Activated naive CD4-positive, alpha-beta T cell treated with anti-CD3 and anti-CD28 coated beads, Interleukin-2, amount 50 U/mL, for 72 hours (primary cell): ENCODE data around the gene GPR45. TPM values are rescaled to one million over a fixed set of nuclear protein-coding genes. Genes with fewer than 3 reads are reported as not detected.

Experiments used
- ATAC-seq, 2 donors: fragments of 150-1000 bp; cut with Tn5 transposase; 2 replicates each; pipeline ENCODE4 v1.10.0; 2021; ENCODE audit warnings: mild to moderate bottlenecking in 2 of 2, moderate library complexity in 2 of 2
- DNase-seq, 2 donors: peaks; one replicate each; pipeline ENCODE4 v3.0.0; 2021 to 2022; ENCODE audit warnings: low spot score in 2 of 2
- H3K27ac Mint-ChIP-seq, 2 donors: one replicate each; pipeline ENCODE4 v1.8.0; 2022; ENCODE audit warnings: mild to moderate bottlenecking in 2 of 2, mixed read lengths in 2 of 2
- H3K36me3 Mint-ChIP-seq, 2 donors: one replicate each; pipeline ENCODE4 v1.8.0; 2022; ENCODE audit warnings: mixed read lengths in 2 of 2
- H3K9me3 Mint-ChIP-seq, 2 donors: one replicate each; pipeline ENCODE4 v1.8.0; 2022; ENCODE audit warnings: mixed read lengths in 2 of 2
- total RNA-seq, 2 donors: library from RNA; stranded (reverse); gene quantifications; one replicate each; pipeline ENCODE4 v1.2.3, GENCODE V29; 2022

The GPR45 gene
- total RNA-seq, 2 donors from 2014 or later, result not detected

DNA sequence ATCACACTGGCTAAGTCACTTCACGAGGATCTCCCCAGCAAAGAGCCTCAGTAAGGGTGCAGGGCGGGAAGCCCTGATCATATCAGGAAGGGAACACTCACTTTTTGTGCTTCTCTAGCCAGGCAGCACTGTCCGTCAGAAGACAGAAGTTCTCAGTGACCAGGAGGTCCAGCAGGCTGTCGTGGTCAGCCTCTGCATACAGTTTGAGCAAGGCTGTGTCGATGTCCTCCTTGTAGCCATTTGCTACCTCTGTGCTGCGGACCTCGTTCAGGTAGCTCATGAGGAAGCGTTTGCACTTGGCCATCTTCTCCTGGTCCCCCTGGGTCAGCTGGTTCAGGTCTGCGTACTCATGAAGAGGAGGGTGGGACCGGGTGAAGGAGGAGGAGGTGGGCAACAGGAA is 38.7 kb downstream of the GPR45 start:
- ATAC-seq (no peak), DNase-seq (no peak)
- Mint-ChIP-seq H3K36me3 (peaks cover 8 to 9% of the 10 kb centered on the region in 2 donors), H3K27ac (peak overlapping the region in 1 of 2 donors; percentile 66), H3K9me3 (no peaks in the 10 kb centered on the region)

DNA sequence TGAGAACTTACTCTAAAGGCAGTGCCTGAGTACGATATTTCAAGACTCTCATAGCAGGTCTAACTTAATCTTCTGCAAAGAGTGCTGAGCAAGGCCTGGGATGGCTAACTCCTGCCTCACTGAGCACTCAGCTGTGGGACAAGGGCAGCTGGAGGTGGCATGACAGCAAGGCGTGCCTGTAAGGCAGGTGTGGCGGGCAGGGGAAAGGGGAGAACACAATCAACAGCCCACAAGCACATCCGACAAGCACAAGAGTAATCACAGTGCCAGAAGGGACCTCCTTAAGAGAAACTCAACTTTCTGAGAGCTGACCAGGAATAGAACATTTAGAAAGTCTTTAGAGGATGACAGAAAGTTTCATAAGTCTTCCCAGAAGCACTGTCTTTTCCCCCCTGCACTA is 42.0 kb downstream of the GPR45 start:
- Mint-ChIP-seq H3K9me3 (no peaks in the 10 kb centered on the region), H3K27ac (peak overlapping the region in 1 of 2 donors; percentile 69), H3K36me3 (peaks cover 14 to 20% of the 10 kb centered on the region in 2 donors)
- DNase-seq (no peak), ATAC-seq (no peak)

DNA sequence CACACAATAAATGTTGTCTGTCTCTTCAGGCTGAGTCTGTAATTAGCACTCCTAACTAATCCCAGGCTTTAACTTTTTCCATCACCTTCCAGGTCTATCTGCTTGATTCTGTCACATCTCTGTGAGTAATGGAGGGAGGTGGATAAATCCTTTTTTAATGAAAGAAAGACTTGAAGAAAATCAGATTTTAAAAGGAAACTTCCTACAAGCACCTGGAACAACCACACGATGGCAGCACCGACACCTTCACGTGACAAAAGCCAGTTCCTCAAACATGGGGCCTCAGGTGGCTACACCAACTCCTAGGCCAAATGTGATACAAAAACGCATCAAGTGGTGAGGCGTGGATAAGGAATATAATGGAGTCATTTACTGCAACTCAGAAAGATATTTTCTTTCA is 46.1 kb downstream of the GPR45 start:
- H3K27ac Mint-ChIP-seq, result peak overlapping the region in 1 of 2 donors; percentile 25
- peaks cover 14 to 27% of the 10 kb centered on the region in 2 donors for H3K36me3 Mint-ChIP-seq
- ATAC-seq (no peak), DNase-seq (peak in 1 of 2 donors; percentile 15)
- no peaks in the 10 kb centered on the region for H3K9me3 Mint-ChIP-seq

DNA sequence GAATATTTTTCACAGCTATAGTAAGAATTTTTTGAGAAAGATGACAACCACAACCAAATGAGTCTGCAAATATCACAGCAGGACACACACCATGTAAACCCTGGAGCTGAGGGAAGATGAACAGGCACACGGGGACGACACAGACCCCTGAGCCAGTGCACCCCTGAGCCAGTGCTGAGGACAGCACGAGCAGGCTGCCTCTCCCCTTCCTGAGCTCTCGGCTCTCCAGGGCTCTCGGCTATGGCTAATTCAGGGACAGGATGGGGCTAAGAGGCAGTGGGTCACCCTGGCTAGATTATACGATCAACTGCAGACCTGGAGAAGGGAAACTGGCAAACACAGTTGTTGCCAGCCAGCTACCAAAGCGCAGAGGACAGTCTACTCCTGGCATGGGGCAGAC is 46.6 kb downstream of the GPR45 start:
- no peak for ATAC-seq
- peaks cover 14 to 27% of the 10 kb centered on the region in 2 donors for H3K36me3 Mint-ChIP-seq
- peak overlapping the region in 1 of 2 donors; percentile 25 for H3K27ac Mint-ChIP-seq
- DNase-seq, result no peak
- no peaks in the 10 kb centered on the region for H3K9me3 Mint-ChIP-seq

DNA sequence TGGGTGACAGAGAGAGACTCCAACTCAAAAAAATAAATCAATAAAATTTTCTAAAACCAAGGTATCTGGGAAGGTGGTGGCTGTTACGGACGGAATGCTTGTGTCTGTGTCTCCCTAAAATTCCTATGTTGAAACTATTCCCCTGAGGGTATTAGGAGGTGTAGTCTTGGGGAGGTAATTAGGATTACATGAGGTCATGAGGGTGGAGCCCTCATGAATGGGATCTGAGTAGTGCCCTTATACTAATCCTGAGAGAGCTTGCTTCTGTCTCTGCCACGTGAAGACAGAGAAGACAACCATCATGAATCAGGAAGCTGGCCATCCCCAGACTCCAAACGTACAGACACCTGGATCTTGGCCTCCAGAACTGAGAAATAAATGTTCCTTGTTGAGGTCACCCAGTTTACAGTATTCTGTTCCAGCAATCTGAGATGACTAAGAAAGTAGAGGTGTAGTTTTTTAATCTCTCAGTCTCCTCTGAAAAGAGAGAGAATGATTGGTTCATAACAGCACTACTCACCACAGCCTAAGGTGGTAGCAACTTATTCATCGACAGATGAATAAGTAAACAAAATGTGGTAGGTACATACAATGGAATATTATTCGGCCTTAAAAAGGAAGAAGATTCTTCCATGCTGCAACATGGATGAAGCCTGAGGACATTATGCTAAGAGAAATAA is 49.6 kb downstream of the GPR45 start:
- no peaks in the 10 kb centered on the region for H3K9me3 Mint-ChIP-seq
- peak in 1 of 2 donors; percentile 18 for ATAC-seq
- H3K27ac Mint-ChIP-seq, result peak overlapping the region in 1 of 2 donors; percentile 65
- DNase-seq, result no peak
- H3K36me3 Mint-ChIP-seq, result peaks cover 6 to 21% of the 10 kb centered on the region in 2 donors

DNA sequence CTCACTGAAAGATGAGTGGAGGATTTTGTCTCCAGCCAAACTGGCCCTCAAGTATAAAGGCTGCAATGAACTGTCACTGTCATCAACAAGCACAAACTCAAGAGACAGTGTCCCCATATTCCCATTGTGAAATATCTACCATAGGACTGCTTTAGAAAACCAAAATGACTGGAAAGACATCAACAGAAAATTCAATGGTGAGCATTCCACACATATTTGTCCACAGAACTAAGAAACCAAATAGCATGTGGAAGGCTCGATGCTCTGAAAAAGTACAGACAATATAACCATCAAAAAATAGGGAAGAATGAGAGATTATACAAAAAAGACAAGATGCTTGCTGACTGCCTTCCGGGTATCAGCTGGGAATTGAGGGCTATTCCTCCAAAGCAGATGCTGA is 50.4 kb downstream of the GPR45 start:
- Mint-ChIP-seq H3K27ac (peak overlapping the region in 1 of 2 donors; percentile 69), H3K36me3 (peaks cover 8 to 23% of the 10 kb centered on the region in 2 donors), H3K9me3 (no peaks in the 10 kb centered on the region)
- ATAC-seq (no peak), DNase-seq (no peak)

Other genes starting within 250 kb of the GPR45 start
- 10 to 100 TPM; 36.0 to 36.8 TPM for gene MRPS9, start 203.7 kb upstream of the GPR45 start, total RNA-seq
- 10 to 100 TPM; 15.9 to 22.6 TPM for gene TGFBRAP1, start 88.0 kb downstream of the GPR45 start, total RNA-seq
- 10 to 100 TPM; 24.1 to 25.0 TPM for gene C2orf49, start 95.8 kb downstream of the GPR45 start, total RNA-seq
- gene FHL2, start 157.3 kb downstream of the GPR45 start, total RNA-seq, result 1 to 10 TPM; 2.6 to 3.0 TPM